DND-41 (cell line): Measurements from ENCODE around the gene VPS37B.

Source experiments
- ATAC-seq: fragments of 200-7000 bp; cut with Tn5 transposase; 3 replicates; pipeline ENCODE4 v1.9.1; 2021; ENCODE audit warnings: low read depth; ENCODE audit not compliant: insufficient read depth
- DNase-seq: peaks from one replicate; pipeline ENCODE4 v3.0.0-alpha.2; 2020
- H2AFZ ChIP-seq: 2 replicates; pipeline ENCODE4 v1.6.0; 2012; ENCODE audit warnings: low read depth, low read length
- H3K27ac ChIP-seq: 2 replicates; pipeline ENCODE4 v1.5.1; 2012; ENCODE audit warnings: low read length, inconsistent platforms
- H3K27me3 ChIP-seq: fragments of 200-600 bp; sonication (generic); 2 replicates; pipeline ENCODE4 v1.6.0; 2012; ENCODE audit warnings: low read length, mild to moderate bottlenecking, inconsistent platforms; ENCODE audit not compliant: insufficient read depth, poor library complexity
- H3K36me3 ChIP-seq: 2 replicates; pipeline ENCODE4 v1.5.1; 2012; ENCODE audit warnings: low read length, inconsistent platforms; ENCODE audit not compliant: insufficient read depth
- H3K4me1 ChIP-seq: 2 replicates; pipeline ENCODE4 v1.5.1; 2012; ENCODE audit warnings: mild to moderate bottlenecking, low read length; ENCODE audit not compliant: insufficient read depth
- H3K4me2 ChIP-seq: 2 replicates; pipeline ENCODE4 v1.6.0; 2012; ENCODE audit warnings: mild to moderate bottlenecking, moderate library complexity, low read length, inconsistent platforms; ENCODE audit not compliant: insufficient read depth
- H3K4me3 ChIP-seq, 2 experiments: fragments of 200-600 bp in 1 of 2; shearing (Covaris generic) in 1 of 2; 2 replicates each; pipeline ENCODE4 v1.5.1; 2012 to 2016; ENCODE audit warnings: inconsistent platforms in 2 of 2, low read length in 2 of 2, mild to moderate bottlenecking in 2 of 2, low read depth in 1 of 2, moderate library complexity in 1 of 2
- H3K79me2 ChIP-seq: 2 replicates; pipeline ENCODE4 v1.6.0; 2012; ENCODE audit warnings: low read length, inconsistent platforms; ENCODE audit not compliant: insufficient read depth
- H3K9ac ChIP-seq: 2 replicates; pipeline ENCODE4 v1.6.0; 2012; ENCODE audit warnings: low read depth, mild to moderate bottlenecking, inconsistent platforms, low read length, moderate library complexity
- H3K9me3 ChIP-seq: 2 replicates; pipeline ENCODE4 v1.5.1; 2012; ENCODE audit warnings: low read length, moderate library complexity, mild to moderate bottlenecking, inconsistent platforms; ENCODE audit not compliant: insufficient read depth, severe bottlenecking
- H4K20me1 ChIP-seq: 2 replicates; pipeline ENCODE4 v1.6.0; 2012; ENCODE audit warnings: low read length; ENCODE audit not compliant: insufficient read depth
- EZH2 ChIP-seq: IDR thresholded peaks from 3 replicates; pipeline ENCODE4 v1.6.1; 2012; ENCODE audit warnings: borderline replicate concordance, low read depth, mild to moderate bottlenecking, moderate library complexity, low read length, inconsistent platforms; ENCODE audit not compliant: severe bottlenecking
- TF ChIP-seq, protein P1 (sequence below): IDR thresholded peaks from 2 replicates; pipeline ENCODE4 v1.5.1; 2012; ENCODE audit warnings: borderline replicate concordance, low read length, moderate library complexity, mild to moderate bottlenecking; ENCODE audit not compliant: poor library complexity, severe bottlenecking; ENCODE audit errors: extremely low read depth

VPS37B gene, protein sequence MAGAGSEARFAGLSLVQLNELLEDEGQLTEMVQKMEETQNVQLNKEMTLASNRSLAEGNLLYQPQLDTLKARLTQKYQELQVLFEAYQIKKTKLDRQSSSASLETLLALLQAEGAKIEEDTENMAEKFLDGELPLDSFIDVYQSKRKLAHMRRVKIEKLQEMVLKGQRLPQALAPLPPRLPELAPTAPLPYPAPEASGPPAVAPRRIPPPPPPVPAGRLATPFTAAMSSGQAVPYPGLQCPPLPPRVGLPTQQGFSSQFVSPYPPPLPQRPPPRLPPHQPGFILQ

DNA sequence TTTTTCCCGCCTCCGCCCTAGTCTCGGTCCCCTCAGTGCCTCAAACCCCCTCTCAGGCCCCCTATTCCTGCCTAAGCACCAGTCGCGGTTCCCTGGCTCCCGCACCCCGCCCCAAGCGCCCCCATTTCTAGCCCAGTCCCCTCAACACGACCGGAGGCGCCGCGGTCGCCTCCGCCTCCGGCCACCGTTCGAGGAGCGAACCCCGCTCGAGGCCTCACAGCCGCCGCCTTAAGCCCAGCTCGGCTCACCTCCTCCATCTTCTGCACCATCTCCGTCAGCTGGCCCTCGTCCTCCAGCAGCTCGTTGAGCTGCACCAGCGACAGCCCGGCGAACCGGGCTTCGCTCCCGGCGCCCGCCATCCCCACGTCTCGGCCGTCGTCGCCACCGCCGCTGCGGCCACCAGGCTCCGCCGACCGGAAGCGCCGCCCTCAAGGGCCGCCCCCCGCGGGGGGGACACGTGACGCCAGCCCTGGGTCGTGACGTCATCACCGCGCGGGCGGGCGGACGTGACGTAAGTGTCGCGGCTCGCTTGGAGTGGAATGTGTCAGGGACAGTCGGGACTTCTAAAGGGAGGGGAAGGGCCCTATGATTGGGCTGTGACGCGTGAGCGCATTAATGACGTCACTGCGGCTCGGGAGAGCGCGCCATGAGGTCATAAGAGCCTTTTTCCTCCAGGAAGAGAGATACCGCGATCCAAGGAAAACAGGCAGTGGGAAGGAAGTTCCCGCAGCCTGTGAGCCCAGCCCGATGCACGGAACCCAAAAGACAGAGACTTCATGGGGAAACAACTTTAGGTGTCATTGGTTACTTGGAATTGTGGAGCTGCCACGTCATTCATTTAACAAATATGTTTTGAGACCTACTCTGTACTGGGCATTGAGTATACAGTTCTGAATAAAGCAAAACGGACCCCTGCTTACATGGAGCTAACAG lies at the start of gene VPS37B:
Gene VPS37B (minus strand): TSS at position 421 of the 933 bp plus-strand sequence. CDS start 62 bp downstream, at position 359.
- H3K79me2 ChIP-seq: peaks cover 57% of the 10 kb centered on the region
- H4K20me1 ChIP-seq: peaks cover 12% of the 10 kb centered on the region; the same call in 1 of the 2 replicates
- H3K4me3 ChIP-seq: peak within 1 kb of the TSS; percentile 88 to 89
- DNase-seq: peak; percentile 79
- no peaks in the 10 kb centered on the region for H3K9me3 ChIP-seq
- H3K27me3 ChIP-seq: no peaks in the 10 kb centered on the region
- peak within 1 kb of the TSS; percentile 84 for H3K4me2 ChIP-seq
- TF ChIP-seq, protein P1, sequence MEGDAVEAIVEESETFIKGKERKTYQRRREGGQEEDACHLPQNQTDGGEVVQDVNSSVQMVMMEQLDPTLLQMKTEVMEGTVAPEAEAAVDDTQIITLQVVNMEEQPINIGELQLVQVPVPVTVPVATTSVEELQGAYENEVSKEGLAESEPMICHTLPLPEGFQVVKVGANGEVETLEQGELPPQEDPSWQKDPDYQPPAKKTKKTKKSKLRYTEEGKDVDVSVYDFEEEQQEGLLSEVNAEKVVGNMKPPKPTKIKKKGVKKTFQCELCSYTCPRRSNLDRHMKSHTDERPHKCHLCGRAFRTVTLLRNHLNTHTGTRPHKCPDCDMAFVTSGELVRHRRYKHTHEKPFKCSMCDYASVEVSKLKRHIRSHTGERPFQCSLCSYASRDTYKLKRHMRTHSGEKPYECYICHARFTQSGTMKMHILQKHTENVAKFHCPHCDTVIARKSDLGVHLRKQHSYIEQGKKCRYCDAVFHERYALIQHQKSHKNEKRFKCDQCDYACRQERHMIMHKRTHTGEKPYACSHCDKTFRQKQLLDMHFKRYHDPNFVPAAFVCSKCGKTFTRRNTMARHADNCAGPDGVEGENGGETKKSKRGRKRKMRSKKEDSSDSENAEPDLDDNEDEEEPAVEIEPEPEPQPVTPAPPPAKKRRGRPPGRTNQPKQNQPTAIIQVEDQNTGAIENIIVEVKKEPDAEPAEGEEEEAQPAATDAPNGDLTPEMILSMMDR: no peak
- TF ChIP-seq EZH2: no peak
- peak within 1 kb of the TSS; percentile 66 for H3K27ac ChIP-seq
- ATAC-seq: peak; percentile 58
- peaks cover 5% of the 10 kb centered on the region; the same call in 1 of the 2 replicates for H3K36me3 ChIP-seq
- peak within 1 kb of the TSS; percentile 83 for H3K9ac ChIP-seq
- peak within 1 kb of the TSS; percentile 86 for H2AFZ ChIP-seq
- peaks cover 82% of the 10 kb centered on the region for H3K4me1 ChIP-seq

DNA sequence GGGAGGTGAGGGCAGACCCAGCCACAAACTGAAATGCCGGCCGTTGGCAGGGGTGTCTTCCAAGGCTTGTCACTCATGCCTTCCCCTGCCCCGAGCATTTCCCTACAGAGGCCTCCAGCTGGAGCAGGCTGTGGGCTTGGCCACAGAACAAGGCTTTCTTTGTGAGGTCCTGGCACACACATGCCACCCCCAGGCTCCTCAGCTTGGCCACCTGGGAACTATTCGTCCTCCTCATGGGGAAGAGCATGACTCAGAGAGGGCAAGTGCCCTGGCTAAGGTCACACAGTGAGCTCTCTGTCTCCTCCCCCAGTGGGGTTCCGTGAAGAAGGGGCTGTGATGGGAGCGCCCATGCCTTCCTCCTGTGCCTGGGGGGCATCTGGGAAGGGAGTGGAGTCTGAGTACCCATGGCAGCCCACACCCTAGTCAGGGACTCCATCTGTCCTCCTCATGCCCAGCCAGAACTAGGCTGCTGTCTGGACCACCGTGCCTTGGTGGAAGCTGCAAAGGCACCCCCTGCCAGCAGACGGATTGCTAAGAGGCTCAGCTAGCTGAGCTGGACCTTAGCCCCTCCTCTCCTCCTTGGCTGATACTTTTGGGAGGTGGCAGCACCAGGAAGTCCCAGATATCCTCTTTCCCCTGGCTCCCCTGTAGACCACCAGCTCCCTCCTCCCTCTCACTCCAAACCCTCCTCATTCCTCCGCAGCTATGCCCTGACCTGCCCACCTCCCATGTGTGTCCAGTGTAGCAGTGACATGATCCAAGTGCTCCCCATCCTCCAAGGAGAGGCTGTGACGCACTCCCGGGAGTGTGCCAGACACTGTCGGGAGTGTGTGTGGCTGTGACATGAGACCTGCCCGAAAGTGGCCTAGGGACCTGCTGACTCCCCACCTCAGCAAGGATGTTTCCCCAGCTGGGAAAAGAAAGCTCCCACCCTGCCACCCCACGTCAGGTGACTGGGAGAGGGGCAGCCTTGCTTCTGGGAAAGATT lies 49.0 kb upstream of the VPS37B start:
- no peak overlapping the region for H2AFZ ChIP-seq
- DNase-seq (no peak), ATAC-seq (no peak; the same call in 2 of the 3 replicates)
- H3K9ac ChIP-seq: no peak overlapping the region
- no peaks in the 10 kb centered on the region for H3K36me3 ChIP-seq
- no peaks in the 10 kb centered on the region; the same call in 1 of the 2 replicates for H4K20me1 ChIP-seq
- no peak overlapping the region for H3K4me3 ChIP-seq
- H3K4me2 ChIP-seq: no peak overlapping the region
- TF ChIP-seq EZH2: no peak
- TF ChIP-seq, protein P1: no peak
- H3K9me3 ChIP-seq: no peaks in the 10 kb centered on the region
- H3K79me2 ChIP-seq: no peaks in the 10 kb centered on the region
- no peaks in the 10 kb centered on the region for H3K4me1 ChIP-seq
- no peak overlapping the region for H3K27ac ChIP-seq
- no peaks in the 10 kb centered on the region for H3K27me3 ChIP-seq

DNA sequence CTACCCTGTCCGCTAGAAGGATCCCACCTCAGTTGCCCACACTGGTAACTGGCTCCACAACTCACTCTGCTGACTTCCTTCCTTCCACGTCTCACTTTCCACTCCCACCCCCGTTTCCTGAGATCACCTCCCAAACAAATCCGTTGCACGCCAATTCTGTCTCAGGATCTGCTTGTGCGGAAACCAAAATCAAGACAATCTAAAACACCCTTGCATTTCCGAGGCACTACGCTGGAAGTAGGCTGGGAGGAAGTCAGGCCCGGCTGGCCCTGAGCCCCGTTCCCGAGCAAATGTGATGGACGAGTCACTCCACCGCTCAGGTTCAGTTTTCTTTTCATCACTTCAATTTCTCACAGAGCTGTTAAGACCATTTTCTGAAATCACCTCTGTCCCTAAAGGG lies 47.3 kb upstream of the VPS37B start:
- Histone ChIP-seq H4K20me1 (no peaks in the 10 kb centered on the region; the same call in 1 of the 2 replicates), H2AFZ (no peak overlapping the region), H3K9ac (no peak overlapping the region), H3K27me3 (no peaks in the 10 kb centered on the region), H3K4me1 (no peaks in the 10 kb centered on the region), H3K4me2 (no peak overlapping the region), H3K27ac (no peak overlapping the region), H3K79me2 (no peaks in the 10 kb centered on the region), H3K9me3 (no peaks in the 10 kb centered on the region), H3K4me3 (no peak overlapping the region), H3K36me3 (no peaks in the 10 kb centered on the region)
- DNase-seq (no peak), ATAC-seq (no peak)
- TF ChIP-seq, protein P1: no peak
- TF ChIP-seq EZH2: no peak
